Measurements from ENCODE around the gene DCX.
"Not testable (repeated sequence)": the region's sequence is repeated elsewhere in the genome, so short reads cannot be mapped to it uniquely, and the experiment has no call there.

The DCX gene

DNA sequence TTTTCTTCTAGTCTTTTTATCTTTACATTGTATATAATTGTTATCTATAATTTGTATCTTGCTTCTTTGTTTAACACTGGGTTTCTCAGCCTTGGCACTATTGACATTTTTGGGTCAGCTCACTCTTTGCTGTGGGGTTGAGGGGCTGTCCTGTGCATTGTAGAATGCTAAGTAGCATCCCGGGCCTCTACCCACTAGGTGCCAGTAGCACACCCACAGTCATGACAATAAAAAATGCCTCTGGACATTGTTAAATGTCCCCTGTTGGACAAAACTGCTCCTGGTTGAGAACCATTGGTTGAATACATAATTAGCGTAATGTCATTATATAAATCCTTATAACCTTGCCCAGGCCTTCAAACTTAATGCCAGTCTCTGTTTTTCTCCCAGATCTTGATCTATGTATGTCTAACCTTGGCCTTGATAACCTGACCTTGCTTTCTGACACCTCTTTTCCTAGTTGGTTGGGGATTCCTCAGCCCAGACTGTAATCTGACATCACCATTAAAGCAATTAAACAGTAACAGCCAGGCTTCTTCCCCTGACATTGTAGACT, 46.1 kb downstream of the DCX start:
- no peak for DNase-seq (ENCODE audit: low read depth)

DNA sequence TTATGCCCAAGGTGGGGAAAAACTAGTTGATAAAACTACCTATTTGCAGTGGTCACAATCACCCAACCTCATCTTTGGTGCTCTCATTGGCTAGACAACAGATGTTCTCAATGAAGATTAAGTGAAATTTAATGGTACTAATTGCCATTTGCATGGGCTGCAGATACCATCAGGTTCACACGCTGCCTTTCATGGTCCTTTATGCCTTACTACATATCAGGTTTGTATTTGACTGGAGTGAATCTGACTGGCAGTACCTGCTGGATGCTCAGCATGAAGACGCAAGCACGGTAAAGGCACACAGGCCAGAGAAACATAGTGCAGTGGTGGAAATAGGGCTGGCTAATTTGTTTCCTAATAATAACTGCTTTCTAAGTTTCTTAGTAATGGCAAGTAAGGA, 48.3 kb downstream of the DCX start:
- DNase-seq (ENCODE audit: low read depth): no peak

DNA sequence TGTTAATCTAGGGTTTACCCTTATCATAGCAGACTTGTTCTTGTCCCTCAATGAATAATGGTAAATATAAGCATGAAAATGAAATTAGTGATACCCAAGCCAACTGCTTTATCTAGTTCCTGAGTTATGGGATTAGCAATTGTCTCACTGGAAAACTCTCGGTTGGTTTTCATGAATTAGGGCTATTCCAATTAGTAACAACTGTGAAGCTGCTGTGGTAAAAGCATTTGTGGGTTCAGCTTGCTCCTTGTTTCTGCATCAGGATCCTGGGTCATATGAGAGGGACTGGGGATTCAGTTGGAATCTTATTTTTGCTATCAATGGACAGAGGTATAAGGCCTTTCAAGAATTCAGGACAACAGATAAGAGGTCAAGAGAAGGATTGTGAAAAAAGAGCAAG, 50.2 kb downstream of the DCX start:
- no peak for DNase-seq (ENCODE audit: low read depth)

DNA sequence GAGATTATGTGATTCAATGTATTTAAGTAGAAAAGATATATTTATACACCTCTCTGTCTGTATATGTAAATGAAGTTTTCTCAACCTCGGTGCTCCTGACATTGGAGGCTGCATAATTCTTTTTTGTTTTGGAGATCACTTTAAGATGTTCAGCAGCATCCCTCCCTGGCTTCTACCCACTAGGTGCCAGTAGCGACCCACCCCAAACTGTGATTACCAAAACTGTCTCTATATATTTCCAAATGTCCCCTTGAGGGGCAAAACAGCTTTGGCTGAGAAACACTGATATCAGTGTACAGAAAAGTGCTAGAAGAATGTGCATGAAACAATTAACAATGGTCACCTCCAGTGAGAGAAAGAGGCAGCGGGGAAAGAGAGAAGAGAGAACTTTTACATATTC, 51.2 kb downstream of the DCX start:
- DNase-seq (ENCODE audit: low read depth): no peak

DNA sequence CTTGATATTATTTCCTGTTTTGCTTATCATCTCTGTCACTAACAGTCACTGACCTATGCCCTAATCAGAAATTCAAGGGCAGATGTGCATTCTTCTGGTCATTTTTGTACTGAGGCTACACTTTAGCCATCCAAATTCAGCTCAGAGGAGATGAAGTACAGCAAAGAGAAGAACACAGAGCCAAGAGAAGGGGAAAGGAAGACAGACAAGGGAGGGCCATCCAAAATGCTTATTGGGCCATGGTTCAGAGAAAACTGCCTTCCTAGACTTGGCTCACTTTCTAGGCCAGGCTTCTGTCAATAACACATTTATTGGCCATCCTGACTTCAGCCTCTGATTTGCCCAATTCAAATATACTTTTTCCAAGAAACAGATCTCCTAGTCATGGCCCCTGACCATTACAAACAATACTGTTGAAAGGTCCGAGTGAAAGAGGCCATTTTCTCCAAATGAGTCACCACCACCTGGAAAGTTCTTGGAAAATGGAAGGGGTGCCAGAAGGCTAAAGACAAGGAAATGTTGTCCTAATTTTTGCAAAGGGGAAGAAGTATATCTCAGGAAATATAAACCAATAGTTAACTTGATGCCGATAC, 56.4 kb downstream of the DCX start:
- DNase-seq (ENCODE audit: low read depth): no peak

DNA sequence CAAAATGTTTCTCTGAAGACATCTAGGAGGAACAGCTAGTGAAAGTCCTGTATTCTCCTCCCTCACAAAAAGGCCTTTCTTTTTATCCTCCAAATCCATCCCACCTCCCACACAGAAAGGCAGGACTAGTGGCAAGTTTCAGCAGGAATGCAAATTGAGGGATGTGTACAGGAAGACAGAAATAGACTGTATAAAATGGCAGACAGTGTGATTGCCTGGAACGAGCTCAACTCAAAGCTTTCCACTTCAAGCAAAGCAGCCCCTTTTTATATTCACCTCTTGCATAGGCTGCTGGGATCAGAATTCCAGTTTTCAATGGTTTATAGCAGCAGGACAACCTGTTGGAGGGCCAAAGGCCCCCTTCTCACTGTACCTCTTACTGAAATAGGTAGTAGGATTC, 57.5 kb downstream of the DCX start:
- no peak for DNase-seq (ENCODE audit: low read depth)

DNA sequence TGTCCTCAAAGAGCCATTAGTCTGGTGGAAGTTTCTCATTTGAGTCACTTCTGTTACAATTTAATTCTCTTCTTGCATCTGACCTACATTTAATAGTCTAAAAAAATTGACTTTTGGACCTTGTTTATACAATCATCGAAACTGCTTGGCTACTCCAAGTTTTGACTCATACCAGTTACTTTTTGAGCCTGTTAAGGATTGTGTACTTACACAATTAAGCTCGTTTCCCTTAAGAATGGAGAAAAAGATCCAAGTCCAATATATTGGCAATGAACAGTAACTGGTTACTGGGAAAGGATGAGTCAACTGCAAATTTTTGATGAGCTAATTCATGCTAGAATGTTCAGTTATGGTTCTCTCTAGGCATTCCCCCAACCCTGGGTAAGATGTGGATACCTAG, 58.2 kb downstream of the DCX start:
- DNase-seq (ENCODE audit: low read depth): no peak

DNA sequence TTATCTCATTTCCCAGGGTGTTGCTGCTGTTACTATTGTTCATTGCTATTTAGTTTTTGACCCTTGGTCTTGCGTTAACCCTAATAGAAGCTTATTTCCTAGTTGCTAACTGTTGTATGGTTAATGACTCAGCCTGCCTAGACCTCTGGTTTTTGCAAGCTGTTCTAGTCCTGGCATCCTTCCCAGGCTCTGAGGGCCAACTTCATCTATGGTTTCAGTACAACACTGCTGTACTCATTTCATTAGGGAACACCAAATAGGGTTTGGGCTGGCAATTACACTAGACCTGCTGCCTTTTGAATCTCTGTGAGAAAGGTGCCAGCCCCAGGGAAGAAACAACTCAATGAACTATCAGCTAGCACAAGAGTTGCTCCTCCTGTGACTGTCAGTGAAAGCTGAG, 59.6 kb downstream of the DCX start:
- no peak for DNase-seq (ENCODE audit: low read depth)

DNA sequence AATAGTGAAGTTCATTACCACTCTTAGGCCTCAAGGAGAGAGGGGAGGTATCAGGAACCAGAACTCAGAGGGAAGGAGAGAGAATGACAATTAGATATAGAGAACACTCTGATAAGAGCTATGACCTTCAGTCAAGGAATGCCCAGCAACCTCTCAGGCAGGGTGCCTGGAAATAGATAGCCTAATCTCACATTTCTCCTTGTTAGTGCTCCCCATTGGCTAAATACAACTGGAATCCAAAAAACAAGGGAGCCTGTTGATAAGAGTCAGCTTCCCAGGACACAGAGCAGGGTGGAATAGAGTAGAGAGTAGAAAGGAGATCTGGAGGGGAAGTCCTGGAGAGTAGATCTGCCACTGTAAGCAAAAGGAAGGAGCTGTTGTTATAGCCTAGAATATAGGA, 62.1 kb downstream of the DCX start:
- DNase-seq (ENCODE audit: low read depth): no peak

DNA sequence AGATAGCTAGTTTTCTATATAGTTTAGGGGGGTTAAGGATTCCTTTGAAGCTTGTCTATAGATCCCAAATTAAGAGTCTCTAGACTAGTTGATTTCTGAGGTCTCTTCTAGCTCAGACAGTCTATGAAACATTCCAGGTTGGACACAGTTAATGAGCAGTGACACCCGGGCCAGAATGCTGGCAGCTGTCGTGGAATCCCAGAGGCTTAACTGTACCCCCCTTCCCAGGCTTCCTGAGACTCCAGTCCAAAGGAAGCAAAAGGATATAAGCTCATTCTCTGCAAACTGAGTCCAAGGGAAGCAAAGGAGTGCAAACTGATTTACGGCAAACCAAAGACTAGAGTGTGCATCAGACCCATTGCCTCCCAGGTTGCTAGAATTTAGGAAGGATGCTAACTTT, 62.9 kb downstream of the DCX start:
- no peak for DNase-seq (ENCODE audit: low read depth)

DNA sequence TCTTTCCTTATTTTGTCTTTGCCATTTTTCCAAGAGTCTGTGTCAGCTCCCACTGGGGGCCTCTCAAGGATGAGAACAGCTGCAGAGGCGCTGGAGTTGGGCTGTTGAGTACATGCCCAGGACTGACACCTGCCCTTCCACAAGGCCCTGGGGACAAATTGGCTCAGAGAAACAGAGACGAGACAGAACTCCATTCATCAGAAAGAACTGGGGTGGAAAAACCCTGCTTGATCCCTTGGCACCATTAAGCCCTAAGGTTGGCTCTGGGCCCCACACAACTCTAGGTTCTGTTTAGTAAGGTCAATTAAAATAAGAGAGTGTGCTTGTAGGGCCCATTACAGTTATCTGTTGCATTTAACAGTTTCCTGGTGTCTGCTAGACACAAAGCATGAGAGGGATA, 63.6 kb downstream of the DCX start:
- DNase-seq (ENCODE audit: low read depth): no peak

DNA sequence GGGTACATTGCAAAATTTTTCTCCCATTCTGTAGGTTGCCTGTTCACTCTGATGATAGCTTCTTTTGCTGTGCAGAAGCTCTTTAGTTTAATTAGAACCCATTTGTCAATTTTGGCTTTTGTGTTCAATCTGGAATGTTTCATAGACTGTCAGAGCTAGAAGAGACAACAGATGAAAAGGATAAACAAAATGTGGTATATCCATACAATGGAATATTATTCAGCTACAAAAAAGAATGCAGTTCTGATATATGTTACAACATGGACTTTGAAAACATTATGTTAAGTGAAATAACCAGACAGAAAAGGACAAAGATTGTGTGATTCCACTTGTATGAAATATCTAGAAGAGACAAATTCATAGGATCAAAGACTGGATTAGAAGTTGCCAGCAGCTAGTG, 65.8 kb downstream of the DCX start:
- DNase-seq (ENCODE audit: low read depth): not testable (repeated sequence)

DNA sequence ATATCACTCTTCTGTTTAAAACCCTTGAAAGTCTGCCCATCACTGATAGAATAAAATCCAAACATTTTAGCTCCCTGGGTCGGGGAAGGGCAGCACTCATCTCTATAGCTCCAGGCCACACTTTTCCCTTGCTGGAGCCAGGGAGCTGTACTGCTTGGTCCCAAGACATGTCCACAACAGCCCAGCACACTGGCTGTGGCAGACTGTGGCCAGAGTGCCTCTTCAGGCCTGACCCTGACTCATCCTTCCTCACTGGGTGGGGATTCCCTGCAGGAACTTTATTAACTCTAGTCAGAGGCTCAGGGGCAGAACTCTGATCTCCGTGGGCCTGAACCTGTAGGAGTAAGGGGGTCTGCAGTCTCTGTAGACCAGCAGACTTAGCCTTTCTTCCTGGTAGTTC, 71.9 kb downstream of the DCX start:
- DNase-seq (ENCODE audit: low read depth): no peak

DNA sequence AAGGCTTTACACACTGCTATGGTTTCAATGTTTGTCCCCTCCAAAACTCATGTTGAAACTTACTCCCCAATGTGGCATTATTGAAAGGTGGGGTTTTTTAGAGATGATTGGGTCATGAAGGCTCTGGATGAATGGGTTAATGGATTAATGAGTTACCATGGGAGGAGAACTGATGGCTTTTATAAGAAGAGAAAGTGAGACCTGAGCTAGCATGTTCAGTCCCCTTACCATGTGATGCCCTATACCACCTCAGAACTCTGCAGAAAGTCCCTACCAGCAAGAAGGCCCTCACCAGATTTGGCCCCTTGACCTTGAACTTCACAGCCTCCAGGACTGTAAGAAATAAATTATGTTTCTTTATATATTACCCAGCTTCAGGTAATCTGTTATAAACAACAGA, 72.8 kb downstream of the DCX start:
- DNase-seq (ENCODE audit: low read depth): no peak

DNA sequence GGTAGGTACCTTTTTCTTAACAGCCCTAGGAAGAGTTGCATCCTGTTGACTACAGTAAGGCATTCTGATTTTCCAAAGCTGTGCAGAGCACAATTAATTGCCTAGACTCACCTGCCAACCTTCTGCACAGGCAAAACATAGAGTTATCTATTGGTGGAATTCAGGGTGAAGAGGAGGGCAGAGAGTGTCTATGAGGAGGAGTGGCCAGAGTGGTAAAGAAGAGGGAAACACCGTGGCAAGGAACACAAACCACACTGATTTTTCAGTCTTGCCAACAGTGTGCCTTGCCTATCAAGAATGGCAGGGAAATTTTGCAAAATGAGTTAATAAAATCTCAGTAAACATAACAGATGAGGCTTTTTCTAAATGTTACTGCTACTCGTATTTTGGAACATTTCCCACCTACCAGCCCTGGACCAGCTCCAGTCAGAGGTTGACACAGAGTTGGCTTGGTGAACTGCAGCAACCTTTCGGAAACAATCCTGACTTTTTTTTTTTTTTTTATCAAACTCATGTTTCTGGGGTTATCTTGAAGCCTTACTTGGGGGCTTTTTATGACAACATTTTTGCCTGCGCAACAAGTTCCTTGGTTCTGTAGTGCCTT, 73.8 kb downstream of the DCX start:
- DNase-seq (ENCODE audit: low read depth): no peak

DNA sequence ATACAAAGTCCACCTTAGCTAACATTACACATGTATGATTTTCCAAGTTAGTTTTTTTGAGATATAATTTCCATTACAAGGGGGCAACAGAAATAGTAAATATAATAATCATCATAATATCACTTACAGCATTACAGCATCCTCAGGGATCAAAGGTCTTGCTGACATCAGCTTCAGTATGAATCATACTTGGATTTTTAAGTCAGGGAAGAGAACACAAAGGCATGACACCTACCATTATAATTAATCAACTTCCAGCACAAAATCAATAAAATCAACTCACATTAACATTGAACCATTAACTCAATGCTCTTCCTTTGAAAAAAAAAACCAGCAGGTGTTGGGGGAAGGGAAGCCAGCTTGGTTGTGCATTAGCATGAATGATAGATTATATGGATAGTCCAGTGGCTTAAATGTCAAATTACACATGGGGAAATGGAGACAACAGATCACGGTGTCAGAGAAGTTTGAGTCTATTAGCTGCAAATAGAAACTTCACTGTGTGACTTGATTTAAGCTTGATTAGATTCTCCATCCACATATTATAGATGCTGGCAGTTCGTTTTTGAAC, 74.8 kb downstream of the DCX start:
- DNase-seq (ENCODE audit: low read depth): no peak

DNA sequence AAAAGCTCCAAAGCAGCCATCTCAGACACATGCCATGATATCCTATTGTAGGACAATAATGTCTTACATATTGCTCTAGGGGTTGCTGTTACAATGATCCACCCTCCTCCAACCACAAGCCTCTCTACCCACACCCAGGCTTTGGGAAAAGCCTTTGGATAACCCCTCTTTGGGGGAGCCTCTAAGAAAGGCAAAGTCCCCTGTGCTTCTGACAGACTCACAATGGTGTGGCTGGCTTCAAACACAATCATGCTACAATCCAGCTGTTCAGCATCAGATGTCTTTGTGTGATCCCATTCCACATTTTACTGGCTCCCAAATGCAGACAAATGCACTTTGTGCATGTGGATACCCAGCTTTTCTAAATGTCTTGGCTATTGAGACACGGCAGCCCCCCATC, 75.9 kb downstream of the DCX start:
- DNase-seq (ENCODE audit: low read depth): no peak

DNA sequence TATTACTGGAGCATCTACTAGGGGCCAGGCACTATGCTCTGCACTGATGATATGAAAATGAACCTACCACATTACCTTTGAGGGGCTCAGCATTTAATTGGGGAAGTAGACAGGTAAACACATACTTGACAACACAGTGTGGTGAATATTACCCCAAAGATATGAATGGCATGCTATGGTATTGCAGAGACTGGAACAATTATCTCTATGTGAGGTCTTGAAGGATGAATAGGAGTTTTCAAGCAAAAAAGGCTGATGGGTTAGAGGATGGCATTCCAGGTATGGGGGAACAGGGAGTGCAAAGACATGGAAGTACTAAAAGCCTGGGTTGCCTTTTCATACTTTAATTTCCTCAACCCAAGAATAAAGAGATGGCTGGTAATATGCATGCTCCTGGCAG, 82.6 kb downstream of the DCX start:
- DNase-seq (ENCODE audit: low read depth): no peak

DNA sequence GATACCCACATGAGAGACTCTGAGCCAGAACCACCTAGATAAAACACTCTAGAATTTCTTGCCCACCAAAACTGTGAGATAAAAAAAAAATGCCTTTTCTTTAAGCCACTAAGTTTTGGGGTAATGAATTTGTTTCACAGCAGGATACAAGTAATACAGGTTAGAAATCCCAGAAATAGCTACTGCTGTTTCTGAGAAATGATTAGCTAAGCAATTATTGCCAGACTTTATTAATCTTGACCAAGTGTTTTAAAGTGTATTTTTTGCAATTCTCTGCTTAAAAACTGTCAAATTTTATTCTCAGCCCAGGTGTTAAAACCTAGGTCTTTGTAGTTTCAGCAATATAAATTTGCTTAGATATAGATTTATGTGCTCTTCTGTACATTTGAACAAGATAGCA, 83.1 kb downstream of the DCX start:
- DNase-seq (ENCODE audit: low read depth): no peak

DNA sequence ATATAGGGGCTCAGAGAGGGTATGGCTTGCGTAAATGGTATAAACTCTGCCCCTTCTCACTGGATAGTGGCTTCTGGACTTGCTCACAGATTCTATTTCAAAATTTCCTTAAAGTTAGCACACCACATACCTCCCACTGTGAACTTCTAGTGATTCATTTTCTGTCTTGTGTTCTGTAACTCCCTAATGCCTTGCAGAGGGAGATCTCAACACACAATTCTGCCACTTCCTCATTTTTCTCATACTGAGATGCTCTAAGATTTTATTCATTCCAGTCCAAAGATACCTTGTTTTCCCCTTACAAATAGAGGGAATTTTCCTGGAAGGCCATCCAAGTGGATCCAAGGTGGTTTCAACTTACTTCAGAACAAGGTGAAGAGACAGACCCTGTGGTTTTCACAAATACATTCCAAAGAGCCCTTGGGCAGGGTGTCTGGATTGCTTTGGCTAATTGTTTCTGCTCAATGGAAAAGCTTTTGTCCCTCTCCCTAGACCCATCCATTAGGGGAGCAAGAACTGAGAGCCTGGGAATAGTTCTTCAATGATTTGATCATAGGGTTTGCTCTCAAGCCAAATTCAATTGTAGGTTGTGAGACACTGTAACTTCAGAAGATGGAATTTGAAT, 89.6 kb downstream of the DCX start:
- no peak for DNase-seq (ENCODE audit: low read depth)

DNA sequence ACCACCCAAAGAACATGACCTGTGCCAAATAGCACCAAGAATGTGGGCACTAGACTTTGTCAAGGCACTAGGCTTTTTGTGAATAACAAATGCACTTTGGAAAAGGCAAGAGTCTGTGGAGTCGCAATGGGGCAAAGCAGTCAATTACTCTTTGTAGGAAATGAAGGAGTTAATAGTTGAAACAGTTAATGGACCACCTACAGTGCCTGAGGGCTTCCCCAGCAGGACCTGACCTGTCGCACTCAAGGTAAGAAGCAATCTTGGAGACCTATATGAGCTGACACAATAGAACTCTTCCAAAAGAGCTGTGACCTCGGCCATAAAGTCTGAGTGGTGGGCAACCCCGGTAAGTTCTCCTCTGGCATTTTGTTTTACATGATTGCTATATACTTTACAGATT, 92.5 kb downstream of the DCX start:
- no peak for DNase-seq (ENCODE audit: low read depth)

DNA sequence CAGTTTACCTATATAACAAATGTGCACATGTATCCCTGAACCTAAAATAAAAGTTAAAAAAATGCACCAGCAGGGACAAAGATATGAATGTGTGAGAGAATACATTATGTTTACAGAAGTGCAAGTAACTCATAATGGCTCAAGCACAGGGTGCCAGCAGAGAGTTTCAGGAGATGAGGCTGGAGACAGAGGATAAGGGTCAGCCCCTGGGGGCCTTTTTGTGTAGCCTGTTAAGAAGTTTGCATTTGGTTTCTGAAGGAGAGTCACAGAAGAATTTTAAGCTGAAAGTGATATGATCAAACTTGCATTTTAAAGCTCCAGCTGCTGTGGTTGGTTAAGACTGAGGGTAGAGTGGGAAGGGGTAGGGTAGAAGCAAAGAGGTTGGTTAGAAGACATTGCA, 93.1 kb downstream of the DCX start:
- DNase-seq (ENCODE audit: low read depth): no peak

DNA sequence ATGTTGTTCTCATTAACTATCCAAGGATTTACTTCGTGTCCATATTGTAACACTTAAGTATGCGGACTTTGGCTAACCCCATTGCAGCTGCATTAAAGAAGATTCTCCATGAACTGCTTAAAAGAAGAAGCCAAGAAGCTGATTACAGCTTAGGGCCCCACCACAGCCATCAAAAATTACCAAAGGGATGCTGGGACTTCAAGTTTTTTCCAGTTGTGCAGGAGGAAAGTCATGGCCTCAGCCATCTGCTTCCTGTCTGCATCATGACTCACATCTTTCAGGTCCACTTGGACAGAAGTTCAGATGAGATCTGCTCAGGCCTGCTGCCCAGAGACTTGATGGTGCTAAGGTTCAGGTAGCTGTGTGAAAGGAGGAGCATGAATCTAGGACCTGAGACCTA, 102.9 kb downstream of the DCX start:
- DNase-seq (ENCODE audit: low read depth): no peak

DNA sequence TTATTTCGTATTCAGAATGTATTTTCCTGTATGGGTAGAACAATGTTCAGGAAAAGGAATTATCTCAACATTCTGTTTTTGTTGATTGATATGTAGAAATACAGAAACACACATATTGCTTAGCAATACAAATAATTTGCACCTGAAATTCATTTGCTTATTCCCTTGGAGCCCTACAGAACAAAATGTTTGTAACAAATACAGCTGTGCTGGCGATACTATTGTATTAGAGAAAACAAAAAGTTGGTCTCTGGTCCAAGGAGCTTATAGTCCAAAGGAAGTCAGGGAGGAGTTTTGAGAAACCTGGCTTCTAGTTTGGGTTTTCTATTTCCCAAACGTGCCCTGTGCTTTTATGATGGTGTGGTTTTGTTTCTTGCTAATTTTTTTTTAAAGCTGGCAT, 104.0 kb downstream of the DCX start:
- DNase-seq (ENCODE audit: low read depth): no peak
